Thyroid gland (tissue), 4 donors: Measurements from ENCODE around the gene NTN5.

ENCODE experiments used
- POLR2A ChIP-seq, 2 donors: fragments of 450-650 bp; IDR thresholded peaks; one replicate each; pipeline ENCODE4 v1.6.1; 2017; ENCODE audit warnings: antibody characterized with exemption in 2 of 2, mild to moderate bottlenecking in 2 of 2, moderate library complexity in 1 of 2
- TF ChIP-seq, protein P1 (sequence below), 6 experiments: fragments of 200-600 bp in 3 of 6; fragments of 450-650 bp in 3 of 6; sonication (generic) in 3 of 6; IDR thresholded peaks; one replicate each; pipeline ENCODE4 v1.5.1; 2016 to 2019; ENCODE audit warnings: antibody characterized with exemption in 6 of 6, mild to moderate bottlenecking in 2 of 6, inconsistent platforms in 1 of 6, moderate library complexity in 1 of 6

DNA sequence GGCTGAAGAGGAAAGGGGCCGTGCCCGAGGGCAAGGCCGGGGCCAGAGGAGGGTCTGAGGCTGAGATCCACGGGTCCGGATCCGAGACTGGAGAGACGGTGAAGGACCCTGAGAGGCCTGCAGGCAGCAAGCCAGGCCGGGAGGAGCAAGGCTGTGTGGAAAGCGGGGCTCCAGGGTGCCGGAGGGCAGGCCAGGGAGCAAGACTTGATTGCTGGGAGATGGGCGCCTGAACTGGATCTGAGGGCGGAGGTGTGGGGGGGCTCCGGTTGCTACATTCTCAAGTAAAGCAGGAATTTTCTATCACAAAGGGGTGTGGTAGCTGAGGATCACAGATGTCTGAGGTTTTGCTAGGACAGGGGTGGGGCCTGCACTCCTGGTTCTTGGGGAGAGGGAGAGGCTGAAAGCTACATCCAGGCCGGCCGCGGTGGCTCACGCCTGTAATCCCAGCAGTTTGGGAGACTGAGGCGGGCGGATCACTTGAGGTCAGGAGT is 42.9 kb upstream of the NTN5 start:
- TF ChIP-seq, protein P1, sequence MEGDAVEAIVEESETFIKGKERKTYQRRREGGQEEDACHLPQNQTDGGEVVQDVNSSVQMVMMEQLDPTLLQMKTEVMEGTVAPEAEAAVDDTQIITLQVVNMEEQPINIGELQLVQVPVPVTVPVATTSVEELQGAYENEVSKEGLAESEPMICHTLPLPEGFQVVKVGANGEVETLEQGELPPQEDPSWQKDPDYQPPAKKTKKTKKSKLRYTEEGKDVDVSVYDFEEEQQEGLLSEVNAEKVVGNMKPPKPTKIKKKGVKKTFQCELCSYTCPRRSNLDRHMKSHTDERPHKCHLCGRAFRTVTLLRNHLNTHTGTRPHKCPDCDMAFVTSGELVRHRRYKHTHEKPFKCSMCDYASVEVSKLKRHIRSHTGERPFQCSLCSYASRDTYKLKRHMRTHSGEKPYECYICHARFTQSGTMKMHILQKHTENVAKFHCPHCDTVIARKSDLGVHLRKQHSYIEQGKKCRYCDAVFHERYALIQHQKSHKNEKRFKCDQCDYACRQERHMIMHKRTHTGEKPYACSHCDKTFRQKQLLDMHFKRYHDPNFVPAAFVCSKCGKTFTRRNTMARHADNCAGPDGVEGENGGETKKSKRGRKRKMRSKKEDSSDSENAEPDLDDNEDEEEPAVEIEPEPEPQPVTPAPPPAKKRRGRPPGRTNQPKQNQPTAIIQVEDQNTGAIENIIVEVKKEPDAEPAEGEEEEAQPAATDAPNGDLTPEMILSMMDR (IDR thresholded peaks at IDR 0.05) = no peak
- TF ChIP-seq POLR2A (IDR thresholded peaks at IDR 0.05) = no peak
